Stomach smooth muscle (tissue), 2 donors: Measurements from ENCODE around the gene ARFRP1.
A peak's percentile ranks its signal among the peaks of the same experiment; 100 is the strongest.

ENCODE experiments used
- H3K27ac ChIP-seq: one replicate; pipeline ENCODE4 v1.7.0; 2013; ENCODE audit warnings: mild to moderate bottlenecking, low read length, inconsistent platforms
- H3K27me3 ChIP-seq, 2 donors: one replicate each; pipeline ENCODE4 v1.7.0; 2013; ENCODE audit warnings: low read length in 2 of 2; ENCODE audit not compliant: insufficient read depth in 2 of 2, control insufficient read depth in 1 of 2
- H3K36me3 ChIP-seq, 2 donors: one replicate each; pipeline ENCODE4 v1.7.0; 2013; ENCODE audit warnings: low read length in 2 of 2; ENCODE audit not compliant: control insufficient read depth in 2 of 2, insufficient read depth in 2 of 2
- H3K4me1 ChIP-seq: one replicate; pipeline ENCODE4 v1.7.0; 2013; ENCODE audit warnings: low read length; ENCODE audit not compliant: control insufficient read depth, insufficient read depth
- H3K4me3 ChIP-seq, 2 donors: one replicate each; pipeline ENCODE4 v1.7.0; 2013; ENCODE audit warnings: low read length in 2 of 2
- H3K9ac ChIP-seq, 2 donors: one replicate each; pipeline ENCODE4 v1.7.0; 2013; ENCODE audit warnings: low read length in 2 of 2, mild to moderate bottlenecking in 1 of 2
- H3K9me3 ChIP-seq, 2 donors: one replicate each; pipeline ENCODE4 v1.7.0; 2013; ENCODE audit warnings: low read length in 2 of 2; ENCODE audit not compliant: control insufficient read depth in 2 of 2
- donor health status: healthy.
- donor health status: Pancreatic carcinoma.

ARFRP1 gene

GRCh38 chr20:63742381-63743024, 34.7 kb upstream of the ARFRP1 start:
- H3K27ac ChIP-seq, result no peak overlapping the region
- no peaks in the 10 kb centered on the region for H3K9me3 ChIP-seq
- no peaks in the 10 kb centered on the region for H3K36me3 ChIP-seq
- H3K27me3 ChIP-seq, result no peaks in the 10 kb centered on the region
- H3K4me1 ChIP-seq, result peaks cover 34% of the 10 kb centered on the region
- no peak overlapping the region for H3K9ac ChIP-seq
- no peak overlapping the region for H3K4me3 ChIP-seq

- Histone ChIP-seq H3K4me3 (peak overlapping the region; percentile 71 to 81), H3K27me3 (no peaks in the 10 kb centered on the region), H3K9ac (no peak overlapping the region), H3K27ac (peak overlapping the region; percentile 49), H3K36me3 (no peaks in the 10 kb centered on the region), H3K9me3 (no peaks in the 10 kb centered on the region), H3K4me1 (peaks cover 34% of the 10 kb centered on the region)
Observed at GRCh38 chr20:63741676-63742380, 34.1 kb upstream of the ARFRP1 start.

- H3K9ac ChIP-seq, result peak overlapping the region in 1 of 2 donors; percentile 53
- H3K9me3 ChIP-seq, result no peaks in the 10 kb centered on the region
- H3K27ac ChIP-seq, result peak overlapping the region; percentile 49
- H3K36me3 ChIP-seq, result no peaks in the 10 kb centered on the region
- peak overlapping the region; percentile 71 to 81 for H3K4me3 ChIP-seq
- peaks cover 34% of the 10 kb centered on the region for H3K4me1 ChIP-seq
- H3K27me3 ChIP-seq, result no peaks in the 10 kb centered on the region
Observed at GRCh38 chr20:63741354-63741675, 33.5 kb upstream of the ARFRP1 start.

DNA sequence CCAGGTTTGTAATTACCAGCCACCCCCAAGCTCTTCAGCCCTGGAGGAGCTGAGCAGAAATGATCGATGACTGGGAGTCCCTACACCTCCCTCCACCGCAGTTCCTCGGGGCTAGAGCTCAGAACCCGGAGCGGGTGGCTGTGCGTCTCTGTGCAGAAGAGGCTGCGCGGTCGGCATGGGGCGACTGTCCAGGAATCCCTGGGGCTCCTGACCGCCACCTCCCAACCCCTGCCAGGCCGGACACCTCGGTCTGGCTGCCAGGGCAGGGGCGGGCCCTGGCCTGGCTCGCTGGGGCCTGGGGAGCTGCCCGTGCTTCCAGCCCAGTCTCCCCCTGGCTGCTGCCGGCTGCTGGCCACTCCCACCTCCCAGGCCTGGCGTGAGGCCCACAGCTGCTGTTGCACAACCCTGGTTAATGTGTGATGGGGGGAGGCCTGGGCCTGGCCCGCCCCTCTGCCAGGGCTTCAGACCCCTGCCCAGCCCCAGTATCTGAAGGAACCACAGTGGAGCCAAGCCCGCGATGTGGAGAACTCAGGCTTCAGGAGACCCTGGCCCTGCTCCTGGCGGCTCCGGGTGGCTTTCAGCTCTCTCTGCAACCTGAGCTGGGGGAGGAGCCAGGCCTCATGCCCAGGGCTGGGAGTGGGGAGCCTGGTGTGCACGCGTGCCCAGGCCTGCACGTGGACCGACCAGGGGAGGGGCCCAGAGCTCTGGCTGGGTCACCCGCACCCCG, 33.0 kb upstream of the ARFRP1 start:
- H3K27ac ChIP-seq, result peak overlapping the region; percentile 87
- no peaks in the 10 kb centered on the region for H3K27me3 ChIP-seq
- H3K9ac ChIP-seq, result peak overlapping the region; percentile 53 to 76
- peak overlapping the region; percentile 71 to 81 for H3K4me3 ChIP-seq
- no peaks in the 10 kb centered on the region for H3K9me3 ChIP-seq
- H3K4me1 ChIP-seq, result peaks cover 34% of the 10 kb centered on the region
- H3K36me3 ChIP-seq, result no peaks in the 10 kb centered on the region

DNA sequence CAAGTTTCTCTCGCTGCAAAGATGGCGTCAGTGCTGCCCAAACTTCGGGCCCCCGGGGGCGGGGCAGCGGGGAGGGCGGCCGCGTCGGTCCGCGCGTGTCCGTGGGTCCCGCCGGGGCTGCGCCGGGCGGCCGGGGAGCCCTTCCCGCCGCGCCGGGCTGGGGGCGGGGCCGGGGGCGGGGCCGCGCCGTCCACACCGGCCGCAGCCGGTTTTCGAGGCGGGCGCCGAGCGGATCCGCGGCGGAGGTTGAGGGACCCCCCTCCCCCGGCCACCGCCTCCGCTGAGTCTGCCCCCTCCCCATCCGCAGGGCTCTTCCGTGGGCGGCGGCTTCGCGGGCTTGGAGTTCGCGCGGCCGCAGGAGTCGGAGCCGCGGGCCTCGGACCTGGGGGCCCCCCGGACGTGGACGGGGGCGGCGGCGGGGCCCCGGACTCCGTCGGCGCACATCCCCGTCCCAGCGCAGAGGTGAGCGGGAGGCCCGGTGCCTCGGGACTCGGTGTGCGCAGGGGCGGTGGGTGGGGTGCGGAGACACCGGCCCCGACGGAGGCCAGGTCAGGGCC, 32.4 kb upstream of the ARFRP1 start:
- Histone ChIP-seq H3K36me3 (no peaks in the 10 kb centered on the region), H3K9me3 (no peaks in the 10 kb centered on the region), H3K27ac (peak overlapping the region; percentile 87), H3K9ac (peak overlapping the region; percentile 53 to 76), H3K4me1 (peaks cover 34% of the 10 kb centered on the region), H3K27me3 (no peaks in the 10 kb centered on the region), H3K4me3 (peak overlapping the region; percentile 71 to 81)

DNA sequence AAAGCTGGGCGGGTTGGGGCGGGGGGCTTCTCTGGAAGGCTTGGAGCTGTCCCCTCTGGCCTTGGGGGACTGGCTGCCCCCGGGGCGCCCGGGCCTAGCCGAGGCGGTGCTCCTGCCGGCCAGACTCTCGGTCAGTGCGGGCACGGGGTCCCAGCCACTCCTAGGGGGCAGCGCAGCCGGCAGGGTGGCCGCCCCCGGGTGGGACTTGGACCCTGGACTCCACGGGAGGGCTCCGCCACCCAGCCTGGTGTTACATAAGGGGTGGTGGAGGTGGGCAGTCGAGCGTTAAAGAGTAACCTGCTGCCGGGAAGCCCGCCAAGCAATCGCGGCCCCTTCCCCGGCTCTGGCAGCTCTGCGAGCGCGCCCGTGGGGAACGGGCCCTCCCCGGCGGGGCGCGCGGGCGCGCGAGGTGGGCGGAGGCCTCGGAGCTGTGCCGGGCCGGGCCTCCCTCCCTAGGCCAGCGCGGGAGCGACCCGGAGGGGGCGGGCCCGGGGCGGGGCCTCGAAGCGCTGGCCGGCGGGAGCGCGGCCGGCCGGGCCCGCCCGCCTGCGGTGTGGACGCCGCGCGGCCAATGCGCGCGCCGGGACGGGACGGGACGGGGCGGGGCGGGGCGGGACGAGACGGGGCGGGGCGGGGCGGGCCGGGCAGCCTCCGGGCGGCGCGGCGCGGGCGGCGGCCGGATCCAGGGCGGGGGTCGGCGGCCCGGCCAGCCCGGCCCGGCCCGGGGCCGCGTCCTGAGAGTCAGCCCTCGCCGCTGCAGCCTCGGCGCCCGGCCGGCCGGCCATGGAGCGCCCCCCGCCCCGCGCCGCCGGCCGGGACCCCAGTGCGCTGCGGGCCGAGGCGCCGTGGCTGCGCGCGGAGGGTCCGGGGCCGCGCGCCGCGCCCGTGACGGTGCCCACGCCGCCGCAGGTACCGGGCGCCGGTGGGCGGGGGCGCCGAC, 31.6 kb upstream of the ARFRP1 start, which contains the start of gene SLC2A4RG:
Gene SLC2A4RG, plus strand, starts transcription at position 647 of the 940 bp plus-strand sequence. Its CDS starts 137 bp downstream, at position 784.
- Histone ChIP-seq H3K27ac (peak within 1 kb of the TSS; percentile 87), H3K4me3 (peak within 1 kb of the TSS; percentile 71 to 81), H3K9ac (peak within 1 kb of the TSS; percentile 76 to 80), H3K36me3 (peaks cover 0 to 5% of the 10 kb centered on the region in 2 donors), H3K4me1 (peaks cover 34% of the 10 kb centered on the region), H3K27me3 (no peaks in the 10 kb centered on the region), H3K9me3 (no peaks in the 10 kb centered on the region)

- peak overlapping the region; percentile 66 to 72 for H3K4me3 ChIP-seq
- peak overlapping the region in 1 of 2 donors; percentile 62 for H3K9ac ChIP-seq
- no peak overlapping the region for H3K27ac ChIP-seq
- peaks cover 34% of the 10 kb centered on the region for H3K4me1 ChIP-seq
- peaks cover 5 to 8% of the 10 kb centered on the region in 2 donors for H3K36me3 ChIP-seq
- no peaks in the 10 kb centered on the region for H3K9me3 ChIP-seq
- no peaks in the 10 kb centered on the region for H3K27me3 ChIP-seq
Observed at GRCh38 chr20:63738687-63739129, 30.9 kb upstream of the ARFRP1 start.

- Histone ChIP-seq H3K27ac (no peak overlapping the region), H3K36me3 (peaks cover 9 to 14% of the 10 kb centered on the region in 2 donors), H3K4me1 (peaks cover 34% of the 10 kb centered on the region), H3K9ac (no peak overlapping the region), H3K27me3 (no peaks in the 10 kb centered on the region), H3K4me3 (peak overlapping the region in 1 of 2 donors; percentile 72), H3K9me3 (no peaks in the 10 kb centered on the region)
Observed at GRCh38 chr20:63737945-63738686, 30.3 kb upstream of the ARFRP1 start.

DNA sequence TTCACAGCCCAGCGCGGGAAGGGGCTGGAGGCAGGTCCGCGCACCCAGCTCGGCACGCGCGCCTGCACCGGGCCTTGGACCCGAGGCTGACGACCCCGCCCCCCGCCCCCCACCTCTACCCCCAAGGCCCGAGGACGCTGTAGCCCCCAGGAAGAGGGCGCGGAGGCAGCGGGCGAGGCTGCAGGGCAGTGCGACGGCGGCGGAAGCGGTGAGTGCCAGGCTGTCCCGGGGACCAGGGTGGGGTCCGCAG, 29.8 kb upstream of the ARFRP1 start:
- Histone ChIP-seq H3K4me3 (peak overlapping the region in 1 of 2 donors; percentile 22), H3K27ac (no peak overlapping the region), H3K36me3 (peaks cover 9 to 14% of the 10 kb centered on the region in 2 donors), H3K4me1 (peaks cover 34% of the 10 kb centered on the region), H3K9ac (no peak overlapping the region), H3K9me3 (no peaks in the 10 kb centered on the region), H3K27me3 (no peaks in the 10 kb centered on the region)
